ENCODE results near the gene KRT8. TPM values are rescaled to one million over a fixed set of nuclear protein-coding genes. Genes with fewer than 3 reads are reported as not detected.

KRT8 gene
- total and polyA plus RNA-seq, 2 of the 13 experiments (the other 11 are each of a cell fraction or from before 2014, with no cell fraction given) = 498 to 718 TPM

GRCh38 chr12:52949413-52950331 is 44.8 kb upstream of the KRT8 start (continued):
- TF ChIP-seq ZMAT5 (CRISPR knock-in tag; IDR thresholded peaks at IDR 0.05; ENCODE audit: borderline replicate concordance, low read depth) (no peak), SOX5 (CRISPR knock-in tag; IDR thresholded peaks at IDR 0.05; ENCODE audit: borderline replicate concordance) (peak; percentile 70), NR2F1 (CRISPR knock-in tag; IDR thresholded peaks at IDR 0.05) (peak in 1 of 2 experiments; percentile 19; a peak in 1 of 4 replicates), ZNF274 (CRISPR knock-in tag; IDR thresholded peaks at IDR 0.05) (no peak; the same call in 1 of the 2 replicates), MTA3 (CRISPR knock-in tag; IDR thresholded peaks at IDR 0.05) (no peak), ZNF234 (CRISPR knock-in tag; conservative IDR thresholded peaks at IDR 0.05) (no peak; the same call in 1 of the 2 replicates), ZNF296 (CRISPR knock-in tag; conservative IDR thresholded peaks at IDR 0.05) (peak; percentile 45; the same call in 1 of the 2 replicates), ZBTB34 (CRISPR knock-in tag; IDR thresholded peaks at IDR 0.05) (peak; percentile 82; the same call in 1 of the 2 replicates), SKIL (CRISPR knock-in tag; IDR thresholded peaks at IDR 0.05; ENCODE audit: borderline replicate concordance) (peak; percentile 50; the same call in 1 of the 2 replicates), SKI (IDR thresholded peaks at IDR 0.05; ENCODE audit: partially characterized antibody) (peak; percentile 25), HBP1 (CRISPR knock-in tag; IDR thresholded peaks at IDR 0.05; ENCODE audit: low read depth) (peak; percentile 94), ZNF629 (CRISPR knock-in tag; conservative IDR thresholded peaks at IDR 0.05) (peak; percentile 66), AFF4 (CRISPR knock-in tag; IDR thresholded peaks at IDR 0.05) (peak; percentile 86), MLX (CRISPR knock-in tag; IDR thresholded peaks at IDR 0.05) (peak; percentile 52; the same call in 1 of the 2 replicates), HCFC1 (IDR thresholded peaks at IDR 0.05; ENCODE audit: low read depth, low read length) (no peak), ZNF331 (CRISPR knock-in tag; IDR thresholded peaks at IDR 0.05) (peak; percentile 64; the same call in 1 of the 2 replicates), ZNF781 (CRISPR knock-in tag; IDR thresholded peaks at IDR 0.05; ENCODE audit: borderline replicate concordance, not compliant biosample characterization) (peak; percentile 35), ZNF607 (CRISPR knock-in tag; IDR thresholded peaks at IDR 0.05; ENCODE audit: borderline replicate concordance) (peak; percentile 89; the same call in 1 of the 2 replicates)
